ENCODE data around the gene PDGFB. TPM values are rescaled to one million over a fixed set of nuclear protein-coding genes. Genes with fewer than 3 reads are reported as not detected.
A peak's percentile ranks its signal among the peaks of the same experiment; 100 is the strongest.

Gene PDGFB
- total and polyA plus RNA-seq, 12 donors, result 9.9 to 45.6 (median 18.5) TPM

- no peak overlapping the region for H3K4me3 ChIP-seq
- no peak for ATAC-seq
- H3K36me3 ChIP-seq, result no peaks in the 10 kb centered on the region
- peak overlapping the region; percentile 79 to 97 (median 89) for H3K27ac ChIP-seq
- TF ChIP-seq, protein P1, sequence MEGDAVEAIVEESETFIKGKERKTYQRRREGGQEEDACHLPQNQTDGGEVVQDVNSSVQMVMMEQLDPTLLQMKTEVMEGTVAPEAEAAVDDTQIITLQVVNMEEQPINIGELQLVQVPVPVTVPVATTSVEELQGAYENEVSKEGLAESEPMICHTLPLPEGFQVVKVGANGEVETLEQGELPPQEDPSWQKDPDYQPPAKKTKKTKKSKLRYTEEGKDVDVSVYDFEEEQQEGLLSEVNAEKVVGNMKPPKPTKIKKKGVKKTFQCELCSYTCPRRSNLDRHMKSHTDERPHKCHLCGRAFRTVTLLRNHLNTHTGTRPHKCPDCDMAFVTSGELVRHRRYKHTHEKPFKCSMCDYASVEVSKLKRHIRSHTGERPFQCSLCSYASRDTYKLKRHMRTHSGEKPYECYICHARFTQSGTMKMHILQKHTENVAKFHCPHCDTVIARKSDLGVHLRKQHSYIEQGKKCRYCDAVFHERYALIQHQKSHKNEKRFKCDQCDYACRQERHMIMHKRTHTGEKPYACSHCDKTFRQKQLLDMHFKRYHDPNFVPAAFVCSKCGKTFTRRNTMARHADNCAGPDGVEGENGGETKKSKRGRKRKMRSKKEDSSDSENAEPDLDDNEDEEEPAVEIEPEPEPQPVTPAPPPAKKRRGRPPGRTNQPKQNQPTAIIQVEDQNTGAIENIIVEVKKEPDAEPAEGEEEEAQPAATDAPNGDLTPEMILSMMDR (IDR thresholded peaks at IDR 0.05), result no peak
- peaks cover 27 to 53% (median 40%) of the 10 kb centered on the region in 9 donors for H3K4me1 ChIP-seq
- 83 to 86% methylated on average over 16 of the region's 16 CpGs for WGBS, 2 donors
- no peak for DNase-seq
- peaks cover 0 to under 1% (median 0%) of the 10 kb centered on the region in 11 donors for H3K9me3 ChIP-seq
- intact Hi-C loops (cut with DNase I), result no loop called here
- peaks cover 0 to 28% (median 0%) of the 10 kb centered on the region in 7 donors for H3K27me3 ChIP-seq
Measured at GRCh38 chr22:39255449-39256185, 10.8 kb upstream of the PDGFB start.

DNA sequence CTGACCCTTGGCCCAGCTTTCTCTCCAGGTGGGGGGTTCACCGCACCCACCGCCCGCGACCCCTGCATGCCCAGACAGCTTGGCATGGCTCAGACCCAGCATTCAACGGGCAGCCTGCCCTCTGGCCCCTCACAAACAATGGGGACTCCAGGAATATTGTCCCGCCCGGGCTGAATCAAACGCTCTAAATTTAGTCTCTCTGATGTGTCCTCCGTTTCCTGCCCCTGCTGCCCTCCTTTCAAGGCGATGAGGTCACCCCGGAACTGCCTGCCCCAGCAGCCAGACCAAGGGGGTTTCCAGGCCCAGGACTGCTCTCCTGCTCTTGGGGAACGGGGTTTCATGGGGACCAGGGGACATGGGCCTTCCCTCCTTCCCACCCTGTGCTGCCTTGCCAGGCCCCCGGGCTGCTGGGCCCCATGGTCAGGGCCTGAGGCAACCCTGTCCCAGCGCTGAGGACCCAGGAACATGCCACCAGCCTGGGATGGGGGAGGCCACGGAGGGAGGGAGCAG lies 10.1 kb upstream of the PDGFB start:
- DNase-seq (peak in 1 of 2 donors; percentile 76), ATAC-seq (peak; percentile 38 to 79 (median 62))
- H3K27me3 ChIP-seq, result peaks cover 0 to 28% (median 0%) of the 10 kb centered on the region in 7 donors
- H3K27ac ChIP-seq, result peak overlapping the region; percentile 79 to 97 (median 89)
- no peaks in the 10 kb centered on the region for H3K36me3 ChIP-seq
- H3K4me1 ChIP-seq, result peaks cover 27 to 61% (median 40%) of the 10 kb centered on the region in 9 donors
- 21 to 26% methylated on average over 15 of the region's 15 CpGs for WGBS, 2 donors
- intact Hi-C loops (cut with DNase I), result no loop called here
- no peak overlapping the region for H3K4me3 ChIP-seq
- TF ChIP-seq, protein P1 (IDR thresholded peaks at IDR 0.05), result no peak
- no peaks in the 10 kb centered on the region for H3K9me3 ChIP-seq

DNA sequence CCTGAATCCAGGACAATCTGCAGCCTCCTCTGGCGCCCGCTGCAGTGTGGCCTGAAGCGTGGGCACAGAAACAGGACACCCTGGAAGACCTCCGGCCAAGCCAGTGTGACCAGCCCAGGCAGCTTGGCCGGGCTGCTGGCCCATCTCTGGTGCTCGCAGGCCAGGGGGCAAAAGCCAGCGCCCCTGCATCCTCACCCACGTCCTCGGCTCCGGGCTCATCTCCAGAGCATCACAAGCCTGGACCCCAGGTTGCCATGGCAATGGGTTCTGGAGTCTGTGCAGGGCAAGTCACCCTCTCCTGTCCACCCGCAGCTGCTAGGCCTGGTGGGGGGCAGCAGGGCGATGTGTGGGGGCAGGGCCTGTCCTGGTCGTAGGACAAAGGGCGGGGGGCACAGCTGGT lies 9.3 kb upstream of the PDGFB start:
- intact Hi-C loops (cut with DNase I), result no loop called here

DNA sequence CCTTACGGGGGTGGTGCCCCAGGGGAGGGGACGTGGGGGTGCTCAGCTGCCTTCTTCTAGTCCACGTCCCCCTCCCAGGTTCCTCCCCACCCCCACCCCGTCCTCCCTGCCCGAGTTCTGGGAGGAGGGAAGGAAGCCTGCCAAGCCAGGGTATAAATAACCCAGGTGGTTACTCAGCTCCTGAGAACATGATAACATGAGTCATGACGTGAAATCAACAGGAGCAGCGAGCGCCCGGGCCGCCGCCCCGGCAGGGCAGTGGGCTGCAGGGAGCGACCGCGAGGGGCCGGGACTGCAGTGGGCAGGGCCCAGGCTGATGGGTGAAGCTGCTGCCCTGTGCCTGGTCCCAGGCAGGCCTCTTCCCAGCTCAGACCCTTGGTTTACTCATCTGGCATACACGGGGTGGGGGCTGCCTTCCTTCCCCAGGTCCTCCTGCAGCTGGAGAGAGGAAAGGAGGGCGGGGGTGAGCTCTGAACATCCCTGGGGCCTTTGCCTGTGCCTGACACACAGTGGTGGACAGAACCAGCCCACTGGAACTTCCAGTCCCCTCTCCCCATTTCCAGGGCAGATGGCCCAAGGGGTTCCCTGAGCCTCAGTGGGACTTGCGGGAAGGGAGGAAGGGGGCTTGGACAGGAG lies 8.8 kb upstream of the PDGFB start:
- H3K4me1 ChIP-seq, result peaks cover 27 to 62% (median 42%) of the 10 kb centered on the region in 9 donors
- ATAC-seq (peak; percentile 69 to 88 (median 84)), DNase-seq (peak; percentile 71 to 86)
- no peaks in the 10 kb centered on the region for H3K9me3 ChIP-seq
- H3K4me3 ChIP-seq, result peak overlapping the region in 3 of 10 donors; percentile 2 to 10 (median 6)
- intact Hi-C loops (cut with DNase I), result no loop called here
- 18% methylated on average over 18 to 19 of the region's 19 CpGs for WGBS, 2 donors
- H3K27me3 ChIP-seq, result peaks cover 0 to 28% (median 0%) of the 10 kb centered on the region in 7 donors
- no peaks in the 10 kb centered on the region for H3K36me3 ChIP-seq
- peak overlapping the region; percentile 79 to 97 (median 89) for H3K27ac ChIP-seq
- TF ChIP-seq, protein P1 (IDR thresholded peaks at IDR 0.05), result peak in 1 of 9 donors; percentile 9

More for the DNA sequence above, 9.3 kb upstream of the PDGFB start:
- TF ChIP-seq, protein P1 (IDR thresholded peaks at IDR 0.05), result no peak
- ATAC-seq (peak in 7 of 8 donors; percentile 7 to 35 (median 21)), DNase-seq (no peak)
- Histone ChIP-seq H3K9me3 (no peaks in the 10 kb centered on the region), H3K36me3 (no peaks in the 10 kb centered on the region), H3K27me3 (peaks cover 0 to 28% (median 0%) of the 10 kb centered on the region in 7 donors), H3K4me1 (peaks cover 27 to 62% (median 40%) of the 10 kb centered on the region in 9 donors), H3K4me3 (peak overlapping the region in 1 of 10 donors; percentile 2), H3K27ac (peak overlapping the region; percentile 79 to 97 (median 89))
- WGBS, 2 donors, result 64 to 76% methylated on average over 14 of the region's 14 CpGs

Data from heart right ventricle (tissue), 16 donors.